Gastroesophageal sphincter (tissue), 4 donors: Measurements from ENCODE around the gene ENOX1. TPM values are rescaled to one million over a fixed set of nuclear protein-coding genes. Genes with fewer than 3 reads are reported as not detected.

Experiments used
- ATAC-seq: fragments of 150-250 bp; one replicate; pipeline ENCODE4 v1.9.1; 2016; ENCODE audit warnings: mild to moderate bottlenecking, moderate library complexity
- H3K27ac ChIP-seq, 4 donors: fragments of 200-600 bp; sonication (generic) in 3 of 4; 1 replicate in 3 of 4; 2 replicates in 1 of 4; pipeline ENCODE4 v1.5.1; 2016 to 2019
- H3K27me3 ChIP-seq: fragments of 200-600 bp; sonication (generic); one replicate; pipeline ENCODE4 v1.5.1; 2019
- H3K36me3 ChIP-seq, 2 donors: fragments of 200-600 bp; sonication (generic); one replicate each; pipeline ENCODE4 v1.5.1; 2019; ENCODE audit warnings: control low read depth in 1 of 2
- H3K4me1 ChIP-seq, 3 donors: fragments of 200-600 bp; sonication (generic); 1 replicate in 2 of 3; 2 replicates in 1 of 3; pipeline ENCODE4 v1.5.1; 2016 to 2019; ENCODE audit warnings: control low read depth in 2 of 3
- H3K4me3 ChIP-seq, 2 donors: fragments of 200-600 bp; sonication (generic); one replicate each; pipeline ENCODE4 v1.5.1; 2019; ENCODE audit warnings: mild to moderate bottlenecking in 1 of 2, moderate library complexity in 1 of 2
- H3K9me3 ChIP-seq, 3 donors: fragments of 200-600 bp; sonication (generic); one replicate each; pipeline ENCODE4 v1.5.1; 2017 to 2019; ENCODE audit warnings: control low read depth in 2 of 3
- EP300 ChIP-seq: sonication (generic); formaldehyde crosslinking; IDR thresholded peaks from one replicate; pipeline ENCODE4 v1.6.1; 2017; ENCODE audit warnings: antibody characterized with exemption, mild to moderate bottlenecking
- POLR2A ChIP-seq, 2 donors: fragments of 450-650 bp; IDR thresholded peaks; one replicate each; pipeline ENCODE4 v1.6.1; 2017; ENCODE audit warnings: antibody characterized with exemption in 2 of 2, mild to moderate bottlenecking in 2 of 2, moderate library complexity in 1 of 2
- POLR2AphosphoS5 ChIP-seq: sonication (generic); formaldehyde crosslinking; IDR thresholded peaks from one replicate; pipeline ENCODE4 v1.6.1; 2017; ENCODE audit warnings: antibody characterized with exemption
- WGBS, 2 donors: methylation state at CpG; one replicate each; pipeline ENCODE4 v1.1.5; 2018; ENCODE audit warnings: low coverage in 1 of 2; 5-methylcytosine and 5-hydroxymethylcytosine counted together
- total RNA-seq, 4 donors: library from RNA; depleted of rRNA; stranded (reverse); fragments of >200 nt; gene quantifications; one replicate each; pipeline ENCODE4 v1.1.0, GENCODE V29; 2016
- TF ChIP-seq, protein P1 (sequence below), 4 experiments: fragments of 200-600 bp in 2 of 4; fragments of 450-650 bp in 2 of 4; sonication (generic) in 1 of 4; IDR thresholded peaks; one replicate each; pipeline ENCODE4 v1.5.1; 2017 to 2019; ENCODE audit warnings: antibody characterized with exemption in 4 of 4, mild to moderate bottlenecking in 2 of 4, moderate library complexity in 2 of 4

Gene ENOX1
- total RNA-seq, 4 donors from 2014 or later = 1.8 to 11.6 (median 9.4) TPM

DNA sequence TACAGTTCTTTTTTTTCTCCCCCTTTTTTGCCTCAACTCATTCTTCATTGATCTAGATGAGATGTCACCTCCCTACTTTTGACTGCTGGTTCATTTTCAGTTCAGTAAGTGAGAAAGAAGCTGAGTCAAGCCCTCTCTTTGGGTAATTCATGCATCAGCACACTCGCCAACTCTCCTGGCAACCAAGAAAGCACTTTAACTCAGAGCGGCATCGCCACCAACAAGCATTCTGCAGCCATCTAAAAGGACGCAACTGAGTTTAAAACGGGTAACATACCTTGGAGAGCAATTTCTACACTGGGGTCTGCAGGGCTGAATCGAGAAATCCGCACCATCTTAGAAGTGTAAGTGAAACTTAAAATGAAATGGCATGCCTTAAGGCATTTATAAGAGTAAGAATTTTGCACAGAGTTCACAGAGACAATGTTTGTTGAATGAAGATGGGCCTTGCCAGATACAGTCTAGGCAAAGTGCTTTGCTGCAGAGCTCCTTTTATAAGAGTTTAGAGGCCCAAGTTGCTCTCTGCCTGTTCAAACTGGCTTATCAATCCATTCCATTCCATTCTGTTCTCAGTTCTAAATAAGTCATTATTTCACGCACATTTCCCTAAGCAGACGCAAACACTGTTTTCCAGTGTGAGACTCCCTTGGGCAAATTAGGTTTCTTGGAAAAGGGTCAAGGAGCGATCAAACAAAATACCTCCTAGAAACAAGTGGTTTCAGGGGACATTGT is 338.0 kb downstream of the ENOX1 start:
- ATAC-seq = no peak
- no peak for TF ChIP-seq POLR2AphosphoS5
- no peak for TF ChIP-seq EP300
- TF ChIP-seq, protein P1, sequence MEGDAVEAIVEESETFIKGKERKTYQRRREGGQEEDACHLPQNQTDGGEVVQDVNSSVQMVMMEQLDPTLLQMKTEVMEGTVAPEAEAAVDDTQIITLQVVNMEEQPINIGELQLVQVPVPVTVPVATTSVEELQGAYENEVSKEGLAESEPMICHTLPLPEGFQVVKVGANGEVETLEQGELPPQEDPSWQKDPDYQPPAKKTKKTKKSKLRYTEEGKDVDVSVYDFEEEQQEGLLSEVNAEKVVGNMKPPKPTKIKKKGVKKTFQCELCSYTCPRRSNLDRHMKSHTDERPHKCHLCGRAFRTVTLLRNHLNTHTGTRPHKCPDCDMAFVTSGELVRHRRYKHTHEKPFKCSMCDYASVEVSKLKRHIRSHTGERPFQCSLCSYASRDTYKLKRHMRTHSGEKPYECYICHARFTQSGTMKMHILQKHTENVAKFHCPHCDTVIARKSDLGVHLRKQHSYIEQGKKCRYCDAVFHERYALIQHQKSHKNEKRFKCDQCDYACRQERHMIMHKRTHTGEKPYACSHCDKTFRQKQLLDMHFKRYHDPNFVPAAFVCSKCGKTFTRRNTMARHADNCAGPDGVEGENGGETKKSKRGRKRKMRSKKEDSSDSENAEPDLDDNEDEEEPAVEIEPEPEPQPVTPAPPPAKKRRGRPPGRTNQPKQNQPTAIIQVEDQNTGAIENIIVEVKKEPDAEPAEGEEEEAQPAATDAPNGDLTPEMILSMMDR (IDR thresholded peaks at IDR 0.05) = no peak
- TF ChIP-seq POLR2A (IDR thresholded peaks at IDR 0.05) = no peak
- Histone ChIP-seq H3K27me3 (no peaks in the 10 kb centered on the region), H3K4me1 (peaks cover 0 to 2% (median 0%) of the 10 kb centered on the region in 3 donors), H3K9me3 (no peaks in the 10 kb centered on the region), H3K36me3 (no peaks in the 10 kb centered on the region), H3K27ac (no peak overlapping the region), H3K4me3 (no peak overlapping the region)
- WGBS, 2 donors = 94 to 95% methylated on average over 3 to 10 of the region's 10 CpGs

DNA sequence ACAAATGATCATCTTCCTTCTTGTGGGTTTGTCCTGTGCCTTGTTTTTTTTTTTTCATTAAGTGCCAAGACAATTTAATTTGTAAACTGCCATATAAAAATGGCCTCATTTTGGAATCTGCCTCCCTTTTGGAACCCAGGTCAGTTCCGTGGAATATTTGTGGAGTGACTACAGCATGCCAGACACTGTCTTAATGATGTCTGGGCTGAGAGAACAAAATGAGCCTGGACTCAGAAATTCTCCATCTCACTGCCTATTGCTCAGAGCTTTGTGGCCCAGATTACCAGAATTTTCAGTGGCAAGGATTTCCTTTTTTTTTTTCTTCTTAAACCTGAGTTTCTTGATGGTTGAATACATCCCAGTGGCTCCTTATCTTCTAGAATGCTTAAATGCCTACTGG is 340.6 kb downstream of the ENOX1 start:
- Histone ChIP-seq H3K9me3 (no peaks in the 10 kb centered on the region), H3K27me3 (no peaks in the 10 kb centered on the region), H3K36me3 (no peaks in the 10 kb centered on the region), H3K27ac (peak overlapping the region in 1 of 4 donors; percentile 25), H3K4me1 (peaks cover 0 to 2% (median 0%) of the 10 kb centered on the region in 3 donors), H3K4me3 (no peak overlapping the region)
- TF ChIP-seq EP300 = no peak
- no peak for TF ChIP-seq POLR2A (IDR thresholded peaks at IDR 0.05)
- TF ChIP-seq, protein P1 (IDR thresholded peaks at IDR 0.05) = no peak
- ATAC-seq = no peak
- WGBS, 2 donors = 0 to 31% methylated on average over 1 of the region's 1 CpG

DNA sequence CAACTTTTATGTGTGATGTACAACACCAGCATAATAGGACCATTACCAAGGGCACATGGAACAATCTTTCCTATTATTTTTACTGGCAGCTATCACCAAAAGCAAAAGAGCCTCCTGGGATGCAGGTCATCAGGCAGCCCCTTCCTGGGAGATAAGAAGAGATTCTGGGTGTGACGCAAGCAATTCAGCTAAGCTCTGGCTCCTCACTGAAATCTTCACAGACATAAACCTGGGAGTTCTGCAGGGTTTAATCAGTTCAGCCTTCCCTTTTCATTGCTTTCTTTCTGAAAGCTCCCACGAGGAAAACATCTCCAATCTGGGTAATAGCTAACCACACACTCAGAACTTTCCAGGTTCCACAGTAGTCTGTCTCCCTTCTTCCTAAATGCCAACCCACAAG is 341.1 kb downstream of the ENOX1 start:
- no peak for ATAC-seq
- no peak for TF ChIP-seq POLR2A (IDR thresholded peaks at IDR 0.05)
- TF ChIP-seq, protein P1 (IDR thresholded peaks at IDR 0.05) = no peak
- TF ChIP-seq POLR2AphosphoS5 = no peak
- TF ChIP-seq EP300 = no peak
- Histone ChIP-seq H3K4me1 (peaks cover 0 to 2% (median 0%) of the 10 kb centered on the region in 3 donors), H3K4me3 (no peak overlapping the region), H3K36me3 (no peaks in the 10 kb centered on the region), H3K27me3 (no peaks in the 10 kb centered on the region), H3K27ac (peak overlapping the region in 1 of 4 donors; percentile 25), H3K9me3 (no peaks in the 10 kb centered on the region)
- WGBS, 2 donors = 59 to 92% methylated on average over 2 of the region's 2 CpGs

DNA sequence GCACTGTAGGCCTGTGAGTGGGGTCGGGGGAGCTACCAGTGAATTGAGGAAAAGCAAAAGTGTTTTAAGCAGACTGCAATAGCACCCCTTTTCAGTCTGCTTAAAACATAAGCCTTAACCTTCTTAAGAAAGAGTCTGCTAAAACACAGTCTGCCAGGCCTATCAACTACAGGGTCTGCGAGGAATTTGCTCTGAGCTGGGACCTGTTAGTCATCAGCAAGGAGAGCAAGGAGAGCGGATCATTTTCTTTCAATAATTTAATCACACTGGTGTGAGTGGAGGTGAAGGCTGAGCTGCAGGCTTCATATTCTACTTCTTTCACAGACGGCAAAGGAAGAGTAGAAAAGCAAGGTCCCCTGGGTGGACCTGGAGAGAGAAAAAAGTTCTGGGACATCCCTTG is 342.7 kb downstream of the ENOX1 start:
- ATAC-seq = no peak
- Histone ChIP-seq H3K27me3 (no peaks in the 10 kb centered on the region), H3K9me3 (no peaks in the 10 kb centered on the region), H3K4me1 (peaks cover 0 to 2% (median 0%) of the 10 kb centered on the region in 3 donors), H3K27ac (no peak overlapping the region), H3K36me3 (no peaks in the 10 kb centered on the region), H3K4me3 (no peak overlapping the region)
- TF ChIP-seq POLR2AphosphoS5 (no peak), EP300 (no peak), POLR2A (IDR thresholded peaks at IDR 0.05) (no peak)
- TF ChIP-seq, protein P1 (IDR thresholded peaks at IDR 0.05) = no peak
- WGBS, 2 donors = 77 to 89% methylated on average over 3 to 4 of the region's 4 CpGs

DNA sequence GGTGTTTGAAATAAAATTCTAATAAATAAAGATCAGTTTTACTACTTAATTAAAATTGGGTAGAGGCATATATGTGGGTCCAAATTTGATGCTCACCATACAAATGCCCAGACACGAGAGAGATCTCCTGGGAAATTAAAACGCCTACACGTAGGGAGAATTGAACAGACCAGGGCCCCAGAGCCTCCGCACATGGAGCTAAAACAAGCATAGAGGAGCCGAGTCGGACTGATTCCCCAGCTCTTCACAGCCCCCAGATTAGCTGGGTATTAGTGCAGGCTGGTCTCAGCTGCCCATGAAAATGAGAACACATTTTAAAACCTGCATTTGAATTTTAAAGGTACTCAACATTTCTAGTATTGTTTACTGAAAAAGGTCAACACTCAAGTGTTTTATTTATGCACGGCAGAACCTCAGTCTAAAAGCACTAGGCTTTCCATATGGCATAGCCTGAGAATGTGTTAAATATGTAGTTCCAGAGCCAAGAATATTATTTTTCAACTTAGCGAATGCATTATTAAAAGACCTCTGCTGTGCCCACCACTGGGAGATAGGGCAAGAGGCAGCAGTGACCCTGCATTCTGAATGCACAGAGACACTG is 344.8 kb downstream of the ENOX1 start:
- no peaks in the 10 kb centered on the region for H3K27me3 ChIP-seq
- no peaks in the 10 kb centered on the region for H3K36me3 ChIP-seq
- peaks cover 0 to 2% (median 0%) of the 10 kb centered on the region in 3 donors for H3K4me1 ChIP-seq
- TF ChIP-seq EP300 = no peak
- no peak for TF ChIP-seq POLR2AphosphoS5
- TF ChIP-seq POLR2A (IDR thresholded peaks at IDR 0.05) = no peak
- TF ChIP-seq, protein P1 (IDR thresholded peaks at IDR 0.05) = no peak
- no peak for ATAC-seq
- no peak overlapping the region for H3K4me3 ChIP-seq
- 83 to 88% methylated on average over 8 of the region's 8 CpGs for WGBS, 2 donors
- H3K9me3 ChIP-seq = no peaks in the 10 kb centered on the region
- no peak overlapping the region for H3K27ac ChIP-seq
